GM10266 (cell line): ENCODE data around the gene FZR1.

Experiments used
- DNase-seq: peaks from one replicate; pipeline ENCODE4 v3.0.0; 2012; ENCODE audit errors: extremely low spot score
- TF ChIP-seq, protein P1 (sequence below): IDR thresholded peaks from 2 replicates; pipeline ENCODE4 v1.5.1; 2012; ENCODE audit warnings: mild to moderate bottlenecking, low read depth; ENCODE audit not compliant: control insufficient read depth, insufficient read depth; ENCODE audit errors: missing control alignments

The FZR1 gene

DNA sequence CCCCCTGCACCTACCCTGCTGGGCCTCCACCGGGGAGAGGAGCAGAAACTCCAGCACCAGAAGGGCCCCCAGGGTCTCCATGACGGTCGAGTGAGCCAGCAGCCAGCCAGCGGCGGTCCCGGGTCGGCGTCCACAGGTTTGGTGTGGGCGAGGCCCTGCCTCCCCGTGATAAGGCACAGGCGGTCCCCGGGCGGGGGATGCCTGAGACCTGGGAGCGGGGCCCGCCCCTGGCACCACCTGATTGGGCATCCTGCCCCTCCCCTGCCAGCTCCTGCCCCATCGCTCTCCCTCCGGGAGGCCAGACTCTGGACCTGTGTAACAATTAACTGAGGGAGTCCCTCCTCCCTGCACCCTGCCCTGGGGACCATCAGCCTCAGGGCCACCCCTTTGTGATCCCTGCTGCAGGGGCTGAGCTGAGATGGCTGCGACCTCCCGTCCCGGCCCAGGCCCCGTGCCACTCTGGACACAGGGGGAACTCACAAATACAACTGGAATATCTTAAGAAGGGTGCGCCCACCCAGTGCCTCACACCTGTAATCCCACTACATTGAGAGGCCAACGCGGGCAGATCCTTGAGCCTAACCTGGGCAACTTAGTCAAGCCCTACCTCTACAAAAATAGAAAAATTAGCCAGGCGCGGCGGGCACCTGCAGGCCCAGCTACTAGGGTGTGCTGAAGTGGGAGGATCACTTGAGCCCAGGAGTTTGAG, 25.6 kb upstream of the FZR1 start, which contains the start of gene SMIM24:
SMIM24 (minus strand) TSS at position 143 of the 709 bp plus-strand sequence; CDS start at position 81, 62 bp downstream.
- TF ChIP-seq, protein P1, sequence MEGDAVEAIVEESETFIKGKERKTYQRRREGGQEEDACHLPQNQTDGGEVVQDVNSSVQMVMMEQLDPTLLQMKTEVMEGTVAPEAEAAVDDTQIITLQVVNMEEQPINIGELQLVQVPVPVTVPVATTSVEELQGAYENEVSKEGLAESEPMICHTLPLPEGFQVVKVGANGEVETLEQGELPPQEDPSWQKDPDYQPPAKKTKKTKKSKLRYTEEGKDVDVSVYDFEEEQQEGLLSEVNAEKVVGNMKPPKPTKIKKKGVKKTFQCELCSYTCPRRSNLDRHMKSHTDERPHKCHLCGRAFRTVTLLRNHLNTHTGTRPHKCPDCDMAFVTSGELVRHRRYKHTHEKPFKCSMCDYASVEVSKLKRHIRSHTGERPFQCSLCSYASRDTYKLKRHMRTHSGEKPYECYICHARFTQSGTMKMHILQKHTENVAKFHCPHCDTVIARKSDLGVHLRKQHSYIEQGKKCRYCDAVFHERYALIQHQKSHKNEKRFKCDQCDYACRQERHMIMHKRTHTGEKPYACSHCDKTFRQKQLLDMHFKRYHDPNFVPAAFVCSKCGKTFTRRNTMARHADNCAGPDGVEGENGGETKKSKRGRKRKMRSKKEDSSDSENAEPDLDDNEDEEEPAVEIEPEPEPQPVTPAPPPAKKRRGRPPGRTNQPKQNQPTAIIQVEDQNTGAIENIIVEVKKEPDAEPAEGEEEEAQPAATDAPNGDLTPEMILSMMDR, result no peak
- DNase-seq, result no peak

DNA sequence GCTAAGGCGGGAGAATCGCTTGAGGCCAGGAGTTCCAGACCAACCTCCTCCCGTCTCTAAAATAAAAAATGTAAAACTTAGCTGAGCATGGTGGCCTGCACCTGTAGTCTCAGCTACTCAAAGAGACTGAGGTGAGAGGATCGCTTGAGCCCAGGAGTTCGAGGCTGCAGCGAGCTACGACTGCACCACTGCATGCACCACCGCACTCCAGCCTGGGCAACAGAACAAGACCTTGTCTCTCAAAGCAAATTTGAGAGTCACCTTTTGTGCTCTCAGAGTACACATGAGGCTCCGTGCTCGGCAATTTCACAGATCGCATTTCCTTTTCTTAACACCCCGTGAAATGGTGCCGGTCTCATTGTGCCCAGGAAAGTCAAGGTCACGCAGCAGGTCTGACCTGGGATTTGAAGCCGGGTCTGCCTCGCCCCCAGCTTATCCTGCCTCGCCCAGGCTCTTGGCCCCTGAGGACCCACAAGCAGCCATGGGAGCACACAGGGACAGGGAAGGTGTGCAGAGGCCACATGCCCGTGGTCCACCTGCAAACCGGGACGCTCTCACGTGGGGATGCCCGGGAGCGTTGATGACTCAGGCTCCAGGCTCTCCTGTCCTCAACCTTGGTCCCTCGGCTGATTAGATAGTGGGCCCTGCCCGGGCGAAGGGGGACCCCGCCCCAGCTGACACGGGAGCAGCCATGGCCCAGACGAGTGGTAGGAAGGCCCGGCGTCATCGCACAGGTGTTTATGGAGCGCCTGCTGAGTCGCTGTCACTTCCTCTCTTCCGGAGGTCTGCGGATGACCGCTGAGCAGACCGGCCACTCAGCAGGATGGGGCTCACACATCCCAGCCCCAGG, 24.6 kb upstream of the FZR1 start:
- TF ChIP-seq, protein P1, result no peak

DNA sequence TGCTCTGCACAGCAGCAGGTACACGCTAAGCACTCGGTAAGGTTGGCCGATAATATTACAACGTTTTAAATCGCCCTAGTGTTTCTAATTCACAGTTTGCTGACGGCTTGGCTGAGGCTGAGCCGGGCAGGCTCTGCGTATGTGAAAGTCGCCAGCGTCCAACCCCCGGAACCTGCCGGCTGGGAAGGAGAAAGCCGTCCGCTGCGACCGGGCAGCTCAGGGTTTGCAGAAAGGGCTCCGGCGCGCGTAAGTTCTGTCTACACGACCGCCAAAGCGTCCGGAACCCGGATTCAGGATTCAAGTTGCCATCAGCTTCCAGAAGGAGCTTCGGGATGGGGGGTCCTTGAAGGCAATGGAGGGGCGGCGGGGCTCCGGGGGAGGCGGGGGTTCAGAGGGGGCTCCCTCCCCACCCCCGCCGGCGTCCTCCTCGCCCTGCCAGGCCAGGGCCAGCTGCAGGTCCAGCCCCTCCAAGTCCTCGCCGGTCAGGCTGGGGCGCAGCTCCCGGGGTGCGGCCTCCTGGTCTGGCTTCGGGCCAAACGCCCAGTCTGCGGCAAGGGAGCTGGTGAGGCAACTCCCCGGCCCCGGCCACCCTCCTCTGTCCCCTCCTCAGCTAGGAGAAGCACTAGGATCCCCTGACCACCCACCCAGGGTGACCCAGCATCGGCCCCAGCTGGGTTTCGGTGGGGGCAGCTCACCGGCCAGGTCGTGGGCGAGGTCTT, 23.4 kb upstream of the FZR1 start:
- DNase-seq, result no peak
- TF ChIP-seq, protein P1, result no peak

More for the DNA sequence above, 24.6 kb upstream of the FZR1 start:
- DNase-seq, result no peak

DNA sequence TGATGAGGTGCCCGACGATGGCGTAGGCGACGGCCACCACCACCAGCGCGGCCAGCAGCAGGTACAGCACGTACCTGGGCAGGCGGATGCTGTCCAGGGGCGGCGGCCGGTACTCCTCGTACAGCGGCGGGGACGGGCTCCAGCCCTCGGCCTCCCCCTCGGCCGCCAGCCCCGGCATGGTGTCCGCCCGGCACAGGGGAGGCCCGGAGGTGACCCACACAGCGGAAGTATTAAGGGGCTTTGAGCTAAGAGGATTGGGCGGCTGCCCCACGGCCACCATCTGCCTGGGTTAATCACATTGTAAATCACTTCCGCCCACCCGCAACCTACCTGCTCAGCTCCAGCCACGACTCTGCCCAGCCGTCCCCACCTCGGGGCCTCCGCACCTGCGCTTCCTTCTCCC, 22.9 kb upstream of the FZR1 start, which contains the start of gene SMIM44:
SMIM44 (minus strand) TSS at position 216 of the 403 bp plus-strand sequence; CDS start at position 178, 38 bp downstream.
- DNase-seq, result no peak
- TF ChIP-seq, protein P1, result no peak

DNA sequence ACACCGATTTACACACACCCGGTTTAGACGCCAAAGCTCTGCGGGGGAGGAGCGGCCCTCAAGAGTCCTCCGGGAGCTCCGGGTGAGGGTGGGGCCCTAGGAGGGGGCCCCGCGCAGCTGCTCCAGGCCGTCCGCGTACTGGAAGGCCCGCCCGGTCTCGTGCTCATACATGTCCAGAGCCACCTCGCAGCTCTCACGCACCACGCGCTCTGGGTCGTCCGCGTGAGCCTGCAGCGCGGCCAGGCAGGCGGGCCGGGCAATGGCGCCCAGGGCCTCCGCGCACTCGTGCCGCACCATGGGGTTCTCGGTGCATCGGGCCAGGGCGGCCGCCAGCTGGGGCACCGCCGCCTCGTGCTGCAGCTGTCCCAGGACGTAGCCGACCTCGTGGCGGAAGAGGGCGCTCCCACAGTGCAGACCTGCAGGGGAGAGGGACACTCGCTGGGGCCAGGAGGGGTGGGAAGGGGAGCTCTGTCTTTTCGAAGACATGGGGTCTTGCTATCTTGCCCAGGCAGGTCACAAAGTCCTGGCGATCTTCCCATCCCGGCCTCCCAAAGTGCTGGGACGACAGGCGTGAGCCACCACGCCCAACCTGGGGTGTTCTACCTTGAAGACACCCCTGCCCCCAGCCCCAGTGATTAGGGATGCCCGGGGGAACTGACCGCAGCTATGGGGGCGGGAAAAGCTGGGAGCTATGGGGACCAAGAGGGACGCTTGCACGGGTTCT, 14.6 kb upstream of the FZR1 start:
- TF ChIP-seq, protein P1, result no peak
- DNase-seq, result no peak

DNA sequence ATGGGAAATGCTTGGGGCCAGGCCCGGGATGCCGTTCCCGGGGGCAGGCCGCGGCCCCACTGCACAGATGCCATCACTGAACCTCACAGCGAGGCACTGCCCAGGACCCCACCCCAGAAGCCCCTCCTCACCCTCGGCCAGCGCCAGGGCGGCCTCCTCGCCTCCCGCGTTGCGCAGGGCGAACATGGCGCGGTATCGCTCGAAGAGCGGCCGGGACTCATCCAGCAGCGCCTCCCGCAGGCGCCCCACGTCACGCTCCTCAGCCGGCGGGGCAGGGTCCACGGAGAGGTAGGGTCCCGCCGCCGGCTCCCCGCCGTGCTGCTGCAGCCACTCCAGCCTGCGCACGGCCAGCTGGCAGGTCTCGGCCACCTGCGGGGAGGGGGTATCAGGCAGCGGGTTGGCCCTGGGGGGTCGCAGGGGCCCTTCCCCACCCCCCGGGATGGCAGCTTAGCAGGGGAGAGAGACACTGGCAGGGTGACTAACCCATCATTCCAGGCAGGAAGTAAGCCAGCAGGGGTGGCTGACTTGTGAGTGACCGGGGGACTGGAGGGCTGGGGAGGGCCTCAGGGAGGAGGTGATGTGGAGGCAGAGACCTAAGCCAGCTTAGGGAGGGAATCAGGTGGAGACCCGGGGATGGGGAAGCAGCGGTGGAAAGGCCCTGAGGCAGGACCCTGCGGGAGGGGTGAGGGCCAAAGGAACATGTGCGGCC, 13.8 kb upstream of the FZR1 start:
- TF ChIP-seq, protein P1, result no peak

More for the DNA sequence above, 13.8 kb upstream of the FZR1 start:
- no peak for DNase-seq
